Peyer's patch (tissue), 4 donors: Measurements from ENCODE around the gene SLC16A3. TPM values are rescaled to one million over a fixed set of nuclear protein-coding genes. Genes with fewer than 3 reads are reported as not detected.

ENCODE experiments used
- DNase-seq, 3 donors: peaks; one replicate each; pipeline ENCODE4 v3.0.0-alpha.2; 2017 to 2019
- H3K27ac ChIP-seq, 4 donors: fragments of 200-600 bp; sonication (generic); one replicate each; pipeline ENCODE4 v1.5.1; 2016 to 2019
- H3K27me3 ChIP-seq, 2 donors: fragments of 200-600 bp; sonication (generic); one replicate each; pipeline ENCODE4 v1.5.1; 2019
- H3K36me3 ChIP-seq, 3 donors: fragments of 200-600 bp; sonication (generic); one replicate each; pipeline ENCODE4 v1.5.1; 2016 to 2019
- H3K4me1 ChIP-seq, 4 donors: fragments of 200-600 bp; sonication (generic); one replicate each; pipeline ENCODE4 v1.5.1; 2016 to 2019
- H3K4me3 ChIP-seq, 4 donors: fragments of 200-600 bp; sonication (generic); 1 replicate in 3 of 4; 2 replicates in 1 of 4; pipeline ENCODE4 v1.5.1; 2016 to 2019; ENCODE audit warnings: mild to moderate bottlenecking in 1 of 4
- H3K9me3 ChIP-seq, 4 donors: fragments of 200-600 bp; sonication (generic); one replicate each; pipeline ENCODE4 v1.5.1; 2016 to 2019; ENCODE audit warnings: mild to moderate bottlenecking in 1 of 4
- CTCF ChIP-seq, 6 experiments: fragments of 450-650 bp in 4 of 6; fragments of 200-600 bp in 2 of 6; sonication (generic) in 1 of 6; IDR thresholded peaks; one replicate each; pipeline ENCODE4 v1.5.1; 2017 to 2019; ENCODE audit warnings: antibody characterized with exemption in 6 of 6, mild to moderate bottlenecking in 3 of 6, moderate library complexity in 1 of 6
- POLR2A ChIP-seq, 2 donors: fragments of 450-650 bp; IDR thresholded peaks; one replicate each; pipeline ENCODE4 v1.5.1; 2017; ENCODE audit warnings: antibody characterized with exemption in 2 of 2, mild to moderate bottlenecking in 2 of 2, moderate library complexity in 2 of 2
- total RNA-seq, 4 donors: library from RNA; depleted of rRNA; stranded (reverse); fragments of >200 nt; gene quantifications; one replicate each; pipeline ENCODE4 v1.1.0, GENCODE V29; 2016

Gene SLC16A3
- total RNA-seq, 4 donors from 2014 or later, result 18.9 to 55.0 (median 35.3) TPM

GRCh38 chr17:82235056-82235774 lies 6.4 kb downstream of the SLC16A3 start:
- H3K4me1 ChIP-seq, result peaks cover 3 to 89% (median 45%) of the 10 kb centered on the region in 4 donors
- no peaks in the 10 kb centered on the region for H3K27me3 ChIP-seq
- DNase-seq, result no peak
- TF ChIP-seq CTCF (IDR thresholded peaks at IDR 0.05) (no peak), POLR2A (IDR thresholded peaks at IDR 0.05) (no peak)
- H3K36me3 ChIP-seq, result peaks cover 0 to 22% (median 0%) of the 10 kb centered on the region in 3 donors
- no peaks in the 10 kb centered on the region for H3K9me3 ChIP-seq
- H3K4me3 ChIP-seq, result no peak overlapping the region
- H3K27ac ChIP-seq, result peak overlapping the region in 3 of 4 donors; percentile 59 to 97 (median 70)

DNA sequence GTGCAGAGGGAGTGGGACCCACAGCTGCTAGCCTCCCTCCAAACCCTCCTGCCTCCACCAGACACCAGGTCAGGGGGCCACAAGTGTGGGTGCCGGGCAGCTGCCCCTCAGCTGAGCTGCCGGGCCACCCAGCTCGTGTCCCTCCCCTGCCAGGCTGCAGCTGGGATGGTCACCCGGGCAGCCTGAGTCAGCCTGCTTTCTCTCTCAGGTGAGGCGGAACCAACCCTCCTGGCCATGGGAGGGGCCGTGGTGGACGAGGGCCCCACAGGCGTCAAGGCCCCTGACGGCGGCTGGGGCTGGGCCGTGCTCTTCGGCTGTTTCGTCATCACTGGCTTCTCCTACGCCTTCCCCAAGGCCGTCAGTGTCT lies 6.9 kb downstream of the SLC16A3 start:
- Histone ChIP-seq H3K4me3 (no peak overlapping the region), H3K27me3 (no peaks in the 10 kb centered on the region), H3K4me1 (peaks cover 3 to 89% (median 40%) of the 10 kb centered on the region in 4 donors), H3K36me3 (peaks cover 0 to 26% (median 0%) of the 10 kb centered on the region in 3 donors), H3K27ac (peak overlapping the region; percentile 30 to 70 (median 54)), H3K9me3 (no peaks in the 10 kb centered on the region)
- DNase-seq, result peak in 1 of 3 donors; percentile 72
- TF ChIP-seq CTCF (IDR thresholded peaks at IDR 0.05) (no peak), POLR2A (IDR thresholded peaks at IDR 0.05) (no peak)

DNA sequence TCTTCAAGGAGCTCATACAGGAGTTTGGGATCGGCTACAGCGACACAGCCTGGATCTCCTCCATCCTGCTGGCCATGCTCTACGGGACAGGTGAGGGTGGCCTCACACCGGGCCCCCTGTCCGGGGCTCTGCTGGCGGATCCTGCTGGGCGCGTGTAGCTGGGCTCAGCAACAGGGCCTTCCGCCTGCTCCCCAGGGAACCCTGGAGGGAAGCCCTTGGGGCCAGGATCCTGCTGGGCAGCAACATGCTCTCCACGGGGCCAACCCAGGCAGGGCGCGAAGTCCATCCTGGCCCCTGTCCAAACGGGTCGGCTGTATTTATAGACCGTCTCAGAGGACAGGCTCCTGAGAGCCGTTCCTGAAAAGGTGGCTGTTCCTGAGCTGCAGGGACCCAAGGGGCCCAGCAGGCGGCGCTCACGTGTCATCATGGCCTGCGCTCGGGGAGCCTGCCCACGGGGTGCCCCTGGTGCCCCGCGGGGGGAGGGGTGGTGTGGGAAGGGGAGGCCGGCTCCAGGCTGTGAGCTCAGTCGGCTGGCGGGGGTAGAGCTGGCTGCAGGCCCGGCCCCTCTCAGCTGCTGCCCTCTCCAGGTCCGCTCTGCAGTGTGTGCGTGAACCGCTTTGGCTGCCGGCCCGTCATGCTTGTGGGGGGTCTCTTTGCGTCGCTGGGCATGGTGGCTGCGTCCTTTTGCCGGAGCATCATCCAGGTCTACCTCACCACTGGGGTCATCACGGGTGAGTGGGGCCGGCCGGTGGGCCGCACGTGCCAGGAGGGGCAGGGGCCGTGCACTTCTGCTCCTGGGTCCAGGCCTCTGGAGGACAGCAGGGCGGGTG lies 7.5 kb downstream of the SLC16A3 start:
- H3K36me3 ChIP-seq, result peaks cover 0 to 26% (median 0%) of the 10 kb centered on the region in 3 donors
- H3K27ac ChIP-seq, result peak overlapping the region; percentile 30 to 70 (median 54)
- H3K9me3 ChIP-seq, result no peaks in the 10 kb centered on the region
- H3K4me1 ChIP-seq, result peaks cover 3 to 93% (median 43%) of the 10 kb centered on the region in 4 donors
- TF ChIP-seq POLR2A (IDR thresholded peaks at IDR 0.05) (no peak), CTCF (IDR thresholded peaks at IDR 0.05) (peak; percentile 85 to 95 (median 94))
- peak; percentile 57 to 88 (median 86) for DNase-seq
- no peaks in the 10 kb centered on the region for H3K27me3 ChIP-seq
- H3K4me3 ChIP-seq, result peak overlapping the region in 1 of 4 donors; percentile 19

DNA sequence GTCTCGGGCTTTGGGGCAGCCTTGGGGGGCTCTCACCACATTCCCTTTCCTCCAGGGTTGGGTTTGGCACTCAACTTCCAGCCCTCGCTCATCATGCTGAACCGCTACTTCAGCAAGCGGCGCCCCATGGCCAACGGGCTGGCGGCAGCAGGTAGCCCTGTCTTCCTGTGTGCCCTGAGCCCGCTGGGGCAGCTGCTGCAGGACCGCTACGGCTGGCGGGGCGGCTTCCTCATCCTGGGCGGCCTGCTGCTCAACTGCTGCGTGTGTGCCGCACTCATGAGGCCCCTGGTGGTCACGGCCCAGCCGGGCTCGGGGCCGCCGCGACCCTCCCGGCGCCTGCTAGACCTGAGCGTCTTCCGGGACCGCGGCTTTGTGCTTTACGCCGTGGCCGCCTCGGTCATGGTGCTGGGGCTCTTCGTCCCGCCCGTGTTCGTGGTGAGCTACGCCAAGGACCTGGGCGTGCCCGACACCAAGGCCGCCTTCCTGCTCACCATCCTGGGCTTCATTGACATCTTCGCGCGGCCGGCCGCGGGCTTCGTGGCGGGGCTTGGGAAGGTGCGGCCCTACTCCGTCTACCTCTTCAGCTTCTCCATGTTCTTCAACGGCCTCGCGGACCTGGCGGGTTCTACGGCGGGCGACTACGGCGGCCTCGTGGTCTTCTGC lies 8.4 kb downstream of the SLC16A3 start:
- H3K36me3 ChIP-seq, result peaks cover 0 to 26% (median 0%) of the 10 kb centered on the region in 3 donors
- H3K4me1 ChIP-seq, result peaks cover 3 to 93% (median 46%) of the 10 kb centered on the region in 4 donors
- H3K27me3 ChIP-seq, result no peaks in the 10 kb centered on the region
- peak overlapping the region in 2 of 4 donors; percentile 50 to 67 for H3K27ac ChIP-seq
- peak in 1 of 3 donors; percentile 55 for DNase-seq
- no peaks in the 10 kb centered on the region for H3K9me3 ChIP-seq
- TF ChIP-seq CTCF (IDR thresholded peaks at IDR 0.05) (no peak), POLR2A (IDR thresholded peaks at IDR 0.05) (no peak)
- H3K4me3 ChIP-seq, result no peak overlapping the region

- no peaks in the 10 kb centered on the region for H3K9me3 ChIP-seq
- H3K4me3 ChIP-seq, result peak overlapping the region in 2 of 4 donors; percentile 13 to 22
- TF ChIP-seq CTCF (IDR thresholded peaks at IDR 0.05) (no peak), POLR2A (IDR thresholded peaks at IDR 0.05) (no peak)
- no peak for DNase-seq
- H3K27ac ChIP-seq, result peak overlapping the region; percentile 57 to 79 (median 68)
- no peaks in the 10 kb centered on the region for H3K27me3 ChIP-seq
- peaks cover 0 to 32% (median 0%) of the 10 kb centered on the region in 3 donors for H3K36me3 ChIP-seq
- peaks cover 3 to 93% (median 44%) of the 10 kb centered on the region in 4 donors for H3K4me1 ChIP-seq
Measured at GRCh38 chr17:82237746-82238471, 9.1 kb downstream of the SLC16A3 start.
